ENCODE results near the gene TTC33. TPM values are rescaled to one million over a fixed set of nuclear protein-coding genes. Genes with fewer than 3 reads are reported as not detected.

Gene TTC33
- total RNA-seq, 1 donor from 2014 or later: 11.7 TPM

- no peak for TF ChIP-seq CTCF (IDR thresholded peaks at IDR 0.05; ENCODE audit: partially characterized antibody, unreplicated experiment)
- Mint-ChIP-seq H3K4me1 (ENCODE audit: low read depth, unreplicated experiment) (no peaks in the 10 kb centered on the region), H3K27ac (ENCODE audit: unreplicated experiment) (no peak overlapping the region), H3K4me3 (ENCODE audit: unreplicated experiment) (no peak overlapping the region), H3K9me3 (ENCODE audit: unreplicated experiment) (no peaks in the 10 kb centered on the region), H3K36me3 (ENCODE audit: unreplicated experiment) (no peaks in the 10 kb centered on the region), H3K27me3 (ENCODE audit: unreplicated experiment) (no peaks in the 10 kb centered on the region)
- no peak for DNase-seq
Observed at GRCh38 chr5:40622463-40623252, 133.1 kb downstream of the TTC33 start.

- no peaks in the 10 kb centered on the region for H3K36me3 Mint-ChIP-seq (ENCODE audit: unreplicated experiment)
- H3K9me3 Mint-ChIP-seq (ENCODE audit: unreplicated experiment): no peaks in the 10 kb centered on the region
- no peaks in the 10 kb centered on the region for H3K4me1 Mint-ChIP-seq (ENCODE audit: low read depth, unreplicated experiment)
Observed at GRCh38 chr5:40619421-40619820, 136.3 kb downstream of the TTC33 start.

GRCh38 chr5:40618926-40619325 is 136.8 kb downstream of the TTC33 start:
- no peak for TF ChIP-seq CTCF (IDR thresholded peaks at IDR 0.05; ENCODE audit: partially characterized antibody, unreplicated experiment)
- Mint-ChIP-seq H3K4me1 (ENCODE audit: low read depth, unreplicated experiment) (no peaks in the 10 kb centered on the region), H3K36me3 (ENCODE audit: unreplicated experiment) (no peaks in the 10 kb centered on the region), H3K4me3 (ENCODE audit: unreplicated experiment) (no peak overlapping the region), H3K27me3 (ENCODE audit: unreplicated experiment) (no peaks in the 10 kb centered on the region), H3K9me3 (ENCODE audit: unreplicated experiment) (no peaks in the 10 kb centered on the region), H3K27ac (ENCODE audit: unreplicated experiment) (no peak overlapping the region)
- no peak for DNase-seq

More at GRCh38 chr5:40619421-40619820, 136.3 kb downstream of the TTC33 start:
- DNase-seq: no peak
- Mint-ChIP-seq H3K27me3 (ENCODE audit: unreplicated experiment) (no peaks in the 10 kb centered on the region), H3K27ac (ENCODE audit: unreplicated experiment) (no peak overlapping the region), H3K4me3 (ENCODE audit: unreplicated experiment) (no peak overlapping the region)
- no peak for TF ChIP-seq CTCF (IDR thresholded peaks at IDR 0.05; ENCODE audit: partially characterized antibody, unreplicated experiment)

GRCh38 chr5:40616781-40617180 is 139.0 kb downstream of the TTC33 start:
- TF ChIP-seq CTCF (IDR thresholded peaks at IDR 0.05; ENCODE audit: partially characterized antibody, unreplicated experiment): no peak
- DNase-seq: no peak
- H3K27ac Mint-ChIP-seq (ENCODE audit: unreplicated experiment): no peak overlapping the region
- no peaks in the 10 kb centered on the region for H3K27me3 Mint-ChIP-seq (ENCODE audit: unreplicated experiment)
- H3K9me3 Mint-ChIP-seq (ENCODE audit: unreplicated experiment): no peaks in the 10 kb centered on the region
- no peaks in the 10 kb centered on the region for H3K36me3 Mint-ChIP-seq (ENCODE audit: unreplicated experiment)
- no peak overlapping the region for H3K4me3 Mint-ChIP-seq (ENCODE audit: unreplicated experiment)
- H3K4me1 Mint-ChIP-seq (ENCODE audit: low read depth, unreplicated experiment): no peaks in the 10 kb centered on the region

GRCh38 chr5:40615586-40616170 is 140.1 kb downstream of the TTC33 start:
- no peak for DNase-seq
- no peak for TF ChIP-seq CTCF (IDR thresholded peaks at IDR 0.05; ENCODE audit: partially characterized antibody, unreplicated experiment)
- no peak overlapping the region for H3K4me3 Mint-ChIP-seq (ENCODE audit: unreplicated experiment)
- H3K9me3 Mint-ChIP-seq (ENCODE audit: unreplicated experiment): no peaks in the 10 kb centered on the region
- no peak overlapping the region for H3K27ac Mint-ChIP-seq (ENCODE audit: unreplicated experiment)
- no peaks in the 10 kb centered on the region for H3K4me1 Mint-ChIP-seq (ENCODE audit: low read depth, unreplicated experiment)
- H3K27me3 Mint-ChIP-seq (ENCODE audit: unreplicated experiment): no peaks in the 10 kb centered on the region
- no peaks in the 10 kb centered on the region for H3K36me3 Mint-ChIP-seq (ENCODE audit: unreplicated experiment)

Measured in glutamatergic neuron (in vitro differentiated cells).